Stimulated activated naive CD8-positive, alpha-beta T cell treated with anti-CD3 and anti-CD28 coated beads, Interleukin-15, Interleukin-2, amounts not matched to agents 100 U/mL and 50 U/mL, for 24 hours (primary cell): Measurements from ENCODE around the gene TAF6.

ENCODE experiments used
- ATAC-seq: fragments of 150-1000 bp; cut with Tn5 transposase; one replicate; pipeline ENCODE4 v1.10.0; 2021
- DNase-seq: peaks from one replicate; pipeline ENCODE4 v3.0.0; 2021

Gene TAF6

GRCh38 chr7:100119072-100119969 is at the start of gene TAF6, which contains the start of gene CNPY4:
TAF6 (minus strand) TSS chr7:100119358; CDS start chr7:100114209, 5,149 bp downstream.
CNPY4 (plus strand) TSS chr7:100119634; CDS start chr7:100119745, 111 bp downstream.
- ATAC-seq (peak; percentile 78), DNase-seq (peak; percentile 95)

GRCh38 chr7:100167912-100168323 is 48.8 kb upstream of the TAF6 start:
- DNase-seq (no peak), ATAC-seq (no peak)

GRCh38 chr7:100166970-100167911 is 48.1 kb upstream of the TAF6 start:
- DNase-seq: no peak
- ATAC-seq: no peak

- ATAC-seq: peak; percentile 71
- peak; percentile 47 for DNase-seq
Observed at GRCh38 chr7:100166317-100166940, 47.3 kb upstream of the TAF6 start.

- ATAC-seq (no peak), DNase-seq (no peak)
Observed at GRCh38 chr7:100163871-100164270, 44.7 kb upstream of the TAF6 start.

- no peak for ATAC-seq
- no peak for DNase-seq
Observed at GRCh38 chr7:100163006-100163531, 43.9 kb upstream of the TAF6 start.

- ATAC-seq: no peak
- no peak for DNase-seq
Observed at GRCh38 chr7:100160067-100160466, 40.9 kb upstream of the TAF6 start.

GRCh38 chr7:100159099-100159623 is 40.0 kb upstream of the TAF6 start:
- ATAC-seq (no peak), DNase-seq (no peak)

- DNase-seq (peak; percentile 97), ATAC-seq (peak; percentile 72)
Observed at GRCh38 chr7:100158229-100159098, 39.3 kb upstream of the TAF6 start, which contains the start of gene TRAPPC14. TRAPPC14 (minus strand) TSS chr7:100158723; CDS start chr7:100158499, 224 bp downstream.

GRCh38 chr7:100157334-100158228 is 38.4 kb upstream of the TAF6 start:
- DNase-seq (peak; percentile 33), ATAC-seq (no peak)

- DNase-seq (no peak), ATAC-seq (no peak)
Observed at GRCh38 chr7:100157069-100157333, 37.8 kb upstream of the TAF6 start.

GRCh38 chr7:100156331-100157068 is 37.3 kb upstream of the TAF6 start:
- DNase-seq (peak; percentile 52), ATAC-seq (peak; percentile 60)

GRCh38 chr7:100155553-100156317 is 36.6 kb upstream of the TAF6 start:
- ATAC-seq: no peak
- DNase-seq: no peak

- ATAC-seq (no peak), DNase-seq (no peak)
Observed at GRCh38 chr7:100154651-100155491, 35.7 kb upstream of the TAF6 start.

GRCh38 chr7:100153708-100154535 is 34.8 kb upstream of the TAF6 start:
- DNase-seq (no peak), ATAC-seq (no peak)

GRCh38 chr7:100152937-100153666 is 33.9 kb upstream of the TAF6 start:
- DNase-seq (no peak), ATAC-seq (no peak)
